ENCODE measurements around the gene CIRBP.
A peak's percentile ranks its signal among the peaks of the same experiment; 100 is the strongest.

Gene CIRBP

DNA sequence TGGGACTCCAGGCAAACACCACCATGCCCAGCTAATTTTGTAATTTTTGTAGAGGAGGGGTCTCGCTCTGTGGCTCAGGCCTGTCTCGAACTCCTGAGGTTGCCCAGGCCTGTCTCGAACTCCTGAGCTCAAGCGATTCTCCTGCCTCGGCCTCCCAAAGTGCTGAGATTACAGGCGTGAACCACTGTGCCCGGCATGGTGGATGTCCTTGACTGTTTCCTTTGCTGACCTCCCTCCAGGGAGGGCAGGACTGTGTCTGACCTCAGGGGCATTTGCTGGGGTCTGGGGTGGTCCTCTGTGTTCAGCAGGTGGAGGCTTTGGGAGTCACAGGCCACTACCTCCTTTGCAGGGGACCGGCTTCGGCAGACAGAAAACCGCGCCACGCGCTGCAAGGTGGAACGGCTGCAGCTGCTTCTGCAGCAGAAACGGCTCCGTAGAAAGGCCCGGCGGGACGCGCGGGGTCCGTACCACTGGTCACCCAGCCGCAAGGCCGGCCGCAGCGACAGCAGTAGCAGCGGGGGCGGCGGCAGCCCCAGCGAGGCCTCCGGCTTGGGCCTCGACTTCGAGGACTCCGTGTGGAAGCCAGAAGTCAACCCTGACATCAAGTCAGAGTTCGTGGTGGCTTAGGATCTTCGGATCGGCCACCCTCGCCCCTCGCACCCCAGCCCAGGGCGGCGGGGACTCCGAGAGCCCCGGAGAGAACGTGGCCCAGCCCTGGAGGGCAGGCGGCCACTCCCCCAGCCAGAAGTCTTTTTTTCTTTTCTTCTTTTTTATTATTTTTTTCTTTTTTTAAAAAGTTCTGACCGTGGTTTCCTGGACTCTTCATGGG is 12.3 kb upstream of the CIRBP start:
- DNase-seq, result no peak

DNA sequence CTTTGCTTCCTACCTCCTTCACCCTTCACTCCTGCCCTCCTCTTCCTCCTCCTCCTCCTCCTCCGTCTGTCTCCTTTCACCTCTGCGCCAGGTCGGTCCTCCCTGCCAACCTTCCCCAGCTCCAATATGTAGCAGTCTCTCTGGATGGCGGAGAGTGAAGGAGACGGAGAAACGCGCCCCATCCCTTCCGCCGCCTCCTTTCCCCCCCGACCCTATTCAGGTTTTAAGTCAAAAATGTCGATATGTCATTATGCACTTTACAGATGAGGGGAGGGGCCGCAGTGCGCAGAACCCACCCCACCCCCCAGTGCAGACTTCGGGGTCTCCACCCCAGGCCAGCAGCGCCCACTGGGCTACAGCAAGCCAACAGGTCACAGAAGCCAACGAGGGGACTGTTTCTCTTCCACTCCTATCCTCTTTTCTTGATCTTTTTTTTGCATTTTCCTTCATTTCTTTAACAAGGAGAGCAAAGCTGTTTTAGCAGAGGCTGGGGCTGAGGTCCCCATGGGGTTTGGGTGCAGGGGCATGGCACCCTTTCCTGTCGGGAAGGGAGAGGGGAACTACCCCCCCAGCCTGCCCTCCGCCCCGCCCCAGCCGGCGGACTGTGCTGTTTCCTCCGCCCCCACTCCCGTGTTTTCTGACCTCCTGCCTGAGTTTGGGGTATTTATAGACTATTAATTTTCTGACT is 11.5 kb upstream of the CIRBP start:
- no peak for DNase-seq

DNA sequence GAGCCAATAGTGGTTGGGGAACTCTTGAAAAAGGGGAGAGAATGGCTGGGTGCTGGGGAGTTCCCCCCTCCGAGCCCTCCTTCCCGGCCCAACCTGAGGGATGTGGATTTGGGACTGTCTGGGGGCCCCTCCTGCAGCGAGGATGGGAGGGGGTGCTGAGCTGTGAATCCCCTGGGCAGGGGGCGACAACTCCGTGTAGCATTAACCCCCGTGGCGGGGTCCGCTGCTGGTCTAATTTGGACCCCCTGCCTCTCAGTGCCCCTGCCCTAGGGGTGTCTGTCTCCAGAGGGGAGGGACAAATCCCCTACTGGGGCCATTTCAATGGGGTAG is 11.0 kb upstream of the CIRBP start:
- DNase-seq, result no peak

- no peak for DNase-seq
Measured at GRCh38 chr19:1258707-1259205, 10.4 kb upstream of the CIRBP start.

DNA sequence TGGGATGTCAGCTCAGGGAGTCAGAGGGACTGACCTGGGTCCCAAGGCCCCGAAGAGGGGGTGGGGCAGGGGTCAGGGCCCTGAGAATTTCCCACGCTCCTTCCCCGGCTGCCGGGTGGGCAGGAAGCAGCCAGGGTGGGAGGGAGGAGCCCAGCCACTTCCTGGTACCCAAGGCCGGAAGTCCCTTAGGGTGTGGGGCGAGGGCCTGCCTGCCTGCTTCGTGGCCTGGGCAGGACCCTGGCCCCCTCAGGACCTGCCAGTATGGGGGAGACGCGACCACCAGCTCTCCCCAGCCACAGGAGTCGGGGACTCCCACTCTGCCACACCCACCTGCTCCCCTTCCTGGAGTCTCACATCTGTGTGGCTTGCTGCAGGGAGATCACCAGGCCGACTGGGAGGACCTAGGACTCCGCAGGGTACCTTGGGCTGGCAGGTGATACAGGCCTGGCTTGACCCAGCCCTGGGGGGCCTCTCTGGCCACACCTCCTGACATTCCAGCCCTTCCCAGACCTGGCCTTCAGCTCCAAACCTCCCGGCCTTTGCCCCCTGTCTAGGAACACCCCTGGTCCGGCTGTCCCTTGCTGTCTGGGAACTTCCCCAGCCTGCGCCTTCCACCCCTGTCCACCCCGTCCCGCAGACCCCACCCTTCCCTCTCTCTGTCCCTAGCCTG is 9.8 kb upstream of the CIRBP start:
- DNase-seq, result peak; percentile 43

GRCh38 chr19:1259876-1260748 is 9.0 kb upstream of the CIRBP start:
- no peak for DNase-seq

DNA sequence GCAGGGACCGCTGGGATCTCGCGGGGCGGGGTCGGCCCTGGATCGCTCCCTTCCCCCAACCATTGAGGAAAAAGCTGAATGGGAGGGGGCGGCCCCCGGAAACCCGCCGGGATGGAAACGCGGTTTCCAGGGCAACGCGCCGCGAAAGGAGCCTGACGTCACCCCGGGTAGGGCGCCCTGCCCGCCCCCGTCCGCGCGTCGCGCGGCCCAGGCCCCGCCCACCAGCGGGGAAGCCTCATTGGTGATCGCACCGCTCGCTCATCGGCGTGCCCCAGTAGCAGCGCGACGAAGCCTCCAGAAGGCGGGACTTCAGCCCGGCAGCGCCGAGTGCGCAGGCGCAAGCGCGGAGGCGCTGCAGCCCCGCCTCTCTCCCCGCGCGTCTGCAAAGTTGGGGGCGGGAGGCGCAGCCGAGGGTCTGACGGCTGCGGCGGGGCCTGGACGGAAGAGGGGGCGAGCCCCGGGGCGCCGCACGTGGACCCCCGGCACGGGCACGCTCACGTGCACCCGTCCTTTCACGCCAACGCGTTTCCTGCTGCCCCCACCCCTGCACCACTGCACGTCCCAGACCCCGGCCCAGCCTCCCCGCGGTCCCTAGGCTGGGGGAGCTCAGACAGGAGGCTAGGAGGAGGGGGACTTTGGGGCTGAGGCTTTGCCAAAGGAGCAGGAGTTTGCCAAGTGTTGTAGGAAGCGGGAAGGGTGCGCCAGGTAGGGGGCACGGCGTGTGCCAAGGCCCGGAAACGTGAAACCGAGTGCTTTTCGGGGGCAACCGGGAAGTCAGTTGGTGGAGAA is 8.2 kb upstream of the CIRBP start:
- DNase-seq, result peak; percentile 82

GRCh38 chr19:1261538-1261797 is 7.7 kb upstream of the CIRBP start:
- DNase-seq, result no peak

GRCh38 chr19:1261798-1262622 is 7.1 kb upstream of the CIRBP start:
- DNase-seq, result no peak

DNA sequence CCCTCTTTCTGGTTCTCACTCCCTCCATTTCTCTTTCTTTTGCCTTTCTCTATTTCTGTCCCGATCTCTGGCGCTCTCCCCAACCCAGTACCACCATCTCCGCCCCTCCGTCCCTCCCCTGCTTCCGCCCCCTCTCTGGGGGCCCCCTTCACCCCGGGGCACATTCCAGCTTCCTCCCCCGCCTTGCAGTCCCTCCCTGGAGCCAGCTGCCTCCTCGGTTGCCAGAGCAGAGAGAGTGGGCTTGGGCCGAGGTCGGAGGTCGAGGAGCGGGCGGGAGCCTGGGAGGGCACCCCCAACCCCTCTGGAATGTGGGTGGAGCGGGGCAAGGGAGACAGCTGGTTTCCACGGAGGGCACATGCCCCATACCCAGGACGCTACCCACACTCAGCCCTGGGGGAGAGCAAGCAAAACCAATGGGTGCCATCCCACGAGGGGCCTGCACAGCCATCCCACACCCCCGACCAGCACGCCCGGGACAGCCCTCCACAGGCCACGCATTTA is 6.5 kb upstream of the CIRBP start:
- no peak for DNase-seq

GRCh38 chr19:1263188-1263587 is 5.9 kb upstream of the CIRBP start:
- DNase-seq, result no peak

DNA sequence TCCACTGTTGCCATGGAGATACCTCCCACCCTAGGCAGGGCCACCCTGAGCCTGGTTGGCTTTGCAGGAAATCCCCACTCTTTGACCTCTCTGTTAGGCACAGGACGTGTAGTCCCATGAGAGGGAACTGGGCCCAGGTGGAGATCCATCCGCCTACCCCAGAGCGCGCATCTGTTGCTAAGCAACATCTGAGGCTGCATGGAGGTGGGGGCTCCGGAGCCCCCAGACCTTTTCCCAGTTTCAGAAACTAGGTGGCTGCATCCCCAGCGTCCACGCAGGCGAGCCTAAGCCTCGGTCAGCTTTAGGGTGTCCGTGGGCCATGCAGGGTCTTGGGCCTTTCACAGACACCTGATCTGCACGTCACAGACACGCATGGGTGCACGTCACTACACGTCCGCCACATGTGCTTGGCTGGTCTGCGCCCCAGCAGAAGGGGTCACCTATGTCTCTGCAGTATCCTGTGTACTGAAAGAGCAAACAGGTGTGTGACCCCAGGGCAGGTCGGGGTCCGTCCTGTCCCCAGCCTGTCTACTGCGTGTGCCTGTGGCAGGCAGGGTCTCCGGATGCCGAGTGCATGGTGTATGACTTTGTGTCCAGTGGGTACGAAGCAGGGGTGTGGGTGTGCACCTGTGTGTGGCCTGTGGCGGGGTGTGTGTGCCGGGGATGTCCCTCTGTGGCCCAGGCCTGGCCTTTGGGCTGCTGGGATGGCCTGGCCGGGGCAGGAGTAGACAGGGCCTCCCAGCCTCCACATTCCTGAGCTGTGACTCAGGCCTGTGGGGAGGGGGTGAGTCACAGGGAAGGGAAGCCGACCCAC is 4.1 kb upstream of the CIRBP start:
- DNase-seq, result no peak

DNA sequence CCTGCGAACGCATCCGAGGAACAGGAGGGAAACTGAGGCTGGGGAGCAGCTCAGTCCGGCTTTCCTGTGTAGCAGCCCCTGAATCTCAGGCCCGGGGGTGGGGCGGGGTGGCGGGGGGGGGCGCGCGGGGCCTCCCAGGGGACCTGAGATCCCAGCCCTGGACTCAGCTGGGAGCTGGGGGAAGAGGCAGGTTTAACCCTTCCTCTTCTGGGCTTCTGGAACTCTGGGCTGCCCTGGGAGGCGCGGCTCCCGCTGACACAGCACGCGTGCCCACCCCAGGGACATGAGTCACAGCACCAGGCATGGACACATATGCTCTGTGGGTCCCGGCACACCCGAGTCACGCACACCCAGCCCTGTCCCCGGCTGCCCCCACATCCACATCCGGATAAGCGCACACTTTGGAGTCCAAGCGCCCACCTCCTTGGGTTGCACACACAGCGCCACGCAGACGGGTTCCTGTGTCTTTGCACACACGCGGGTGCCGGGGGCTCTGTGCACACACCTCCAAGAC is 3.5 kb upstream of the CIRBP start:
- no peak for DNase-seq

DNA sequence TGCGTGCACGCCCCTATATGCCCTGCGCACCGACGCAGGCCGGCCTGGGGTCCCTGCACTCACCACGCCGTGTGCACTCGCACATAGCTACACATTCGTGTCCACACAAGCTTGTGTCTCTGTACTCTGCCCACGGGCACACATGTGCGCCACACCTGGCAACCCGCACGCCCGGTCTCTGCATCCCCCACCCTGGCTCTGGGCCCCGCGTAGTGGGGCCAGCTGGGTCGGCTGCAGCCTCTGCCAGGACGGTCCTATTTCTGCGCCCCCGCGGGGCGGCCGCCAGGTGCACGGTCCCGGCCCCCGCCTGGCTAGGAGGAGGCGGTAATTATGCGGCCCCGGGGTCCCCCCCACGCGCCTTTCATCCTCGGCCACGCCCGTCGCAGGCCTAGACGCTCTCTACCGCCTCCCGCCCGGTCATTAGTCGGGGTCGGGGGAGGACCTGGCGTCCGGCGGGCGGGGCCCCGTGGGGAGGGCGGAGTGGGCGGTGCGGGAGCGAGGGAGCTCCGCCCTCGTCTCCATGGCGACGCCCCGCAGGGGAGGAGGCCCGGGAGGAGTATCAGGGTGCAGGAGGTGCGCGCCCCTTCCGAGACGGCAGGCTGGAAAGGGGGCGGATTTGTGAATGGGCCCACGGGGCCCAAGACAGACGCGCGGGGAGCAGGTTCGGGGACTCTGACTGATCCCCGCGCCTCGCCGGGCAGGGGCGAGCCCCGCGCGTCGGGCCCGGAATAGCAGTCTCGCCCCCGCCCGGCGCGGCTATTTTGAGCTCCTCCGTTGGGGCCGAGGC is 2.8 kb upstream of the CIRBP start:
- peak; percentile 51 for DNase-seq

DNA sequence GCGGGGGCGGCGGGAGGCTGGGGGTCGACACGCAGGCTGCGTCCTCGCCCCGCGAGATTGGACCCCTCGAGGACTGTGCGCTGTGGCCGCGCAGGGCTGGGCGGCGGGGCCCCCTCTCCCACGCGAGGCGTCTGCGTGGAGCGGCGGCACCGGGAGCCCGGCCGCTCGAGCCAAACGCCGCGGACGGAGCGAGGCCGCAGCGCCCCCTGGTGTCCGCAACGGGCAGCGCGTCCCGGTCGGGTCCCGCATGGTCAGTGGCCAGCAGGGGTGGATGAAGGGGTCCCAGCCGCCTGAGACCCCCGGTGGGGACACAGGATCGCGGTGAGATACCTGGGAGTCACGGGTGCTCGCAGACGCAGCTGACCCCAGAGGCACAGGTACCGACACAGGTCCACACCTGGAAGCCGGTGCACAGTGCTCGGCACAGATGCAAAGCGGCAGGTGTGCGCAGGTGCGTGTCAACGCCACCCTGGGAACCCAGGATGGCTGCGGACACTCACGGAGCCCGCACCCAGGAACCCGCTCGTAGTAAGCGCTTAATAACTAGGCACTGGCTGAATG is 2.1 kb upstream of the CIRBP start:
- no peak for DNase-seq

DNA sequence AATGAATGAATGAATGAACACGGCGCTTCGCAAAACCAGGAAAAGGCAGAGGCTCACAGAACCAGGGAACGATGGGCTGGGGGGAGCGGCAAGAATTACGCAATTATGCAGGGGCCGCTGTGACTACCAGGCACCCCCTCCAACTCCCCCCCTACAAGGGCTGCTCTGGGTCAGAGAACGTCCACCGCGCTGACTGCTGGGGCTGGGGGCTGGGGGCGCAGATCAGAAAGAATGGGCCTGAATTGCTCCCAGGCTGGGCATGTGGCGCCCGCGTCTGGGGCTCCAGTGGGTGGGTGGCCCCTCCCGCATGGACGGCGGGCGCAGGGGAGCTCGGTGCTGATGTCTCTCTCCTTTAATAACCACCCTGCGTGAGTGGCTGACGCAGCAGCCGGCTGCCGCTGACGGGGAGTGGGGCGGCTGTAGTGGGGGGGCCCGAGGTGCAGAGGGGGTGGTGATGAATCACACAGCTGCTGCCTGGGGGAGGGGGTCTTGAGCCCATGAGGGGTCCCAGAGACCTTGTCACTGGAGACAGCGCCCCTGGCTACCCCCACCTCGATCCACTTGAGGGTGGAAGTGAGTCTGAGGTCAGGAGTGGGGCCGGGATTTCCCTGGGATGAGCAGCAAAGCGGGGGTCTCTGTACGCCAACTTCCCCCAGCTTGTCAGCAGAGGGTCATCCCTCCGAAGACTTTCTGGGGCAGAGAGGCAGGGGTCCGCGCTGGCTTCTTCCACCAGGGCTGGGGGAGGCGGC is 1.5 kb upstream of the CIRBP start:
- no peak for DNase-seq

- no peak for DNase-seq
Measured at GRCh38 chr19:1268226-1269064, 687 bp upstream of the CIRBP start.

All from GF-D8 (cell line).